ENCODE data around the gene GAD1.

Gene GAD1

DNA sequence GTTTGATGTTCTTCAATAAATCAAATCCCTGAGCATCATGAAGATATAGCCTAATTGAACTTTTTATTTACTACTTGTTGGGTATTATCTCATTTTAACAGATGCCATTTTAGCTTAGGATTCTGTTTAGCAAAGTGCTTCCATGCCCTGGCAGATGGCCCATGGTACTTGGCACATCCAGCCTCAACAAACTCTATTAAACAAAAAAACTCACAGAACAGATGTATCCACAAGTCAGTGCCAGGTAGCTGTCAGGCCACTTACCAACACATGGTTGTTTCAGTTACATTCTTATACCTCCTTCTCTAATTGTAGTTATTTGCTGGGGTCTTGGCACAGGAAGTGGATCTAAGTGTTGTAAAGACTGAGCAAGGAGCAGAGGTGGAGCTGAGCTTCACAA lies 29.6 kb downstream of the GAD1 start:
- no peak for DNase-seq (ENCODE audit: insufficient read length, low spot score)
- TF ChIP-seq, protein P1, sequence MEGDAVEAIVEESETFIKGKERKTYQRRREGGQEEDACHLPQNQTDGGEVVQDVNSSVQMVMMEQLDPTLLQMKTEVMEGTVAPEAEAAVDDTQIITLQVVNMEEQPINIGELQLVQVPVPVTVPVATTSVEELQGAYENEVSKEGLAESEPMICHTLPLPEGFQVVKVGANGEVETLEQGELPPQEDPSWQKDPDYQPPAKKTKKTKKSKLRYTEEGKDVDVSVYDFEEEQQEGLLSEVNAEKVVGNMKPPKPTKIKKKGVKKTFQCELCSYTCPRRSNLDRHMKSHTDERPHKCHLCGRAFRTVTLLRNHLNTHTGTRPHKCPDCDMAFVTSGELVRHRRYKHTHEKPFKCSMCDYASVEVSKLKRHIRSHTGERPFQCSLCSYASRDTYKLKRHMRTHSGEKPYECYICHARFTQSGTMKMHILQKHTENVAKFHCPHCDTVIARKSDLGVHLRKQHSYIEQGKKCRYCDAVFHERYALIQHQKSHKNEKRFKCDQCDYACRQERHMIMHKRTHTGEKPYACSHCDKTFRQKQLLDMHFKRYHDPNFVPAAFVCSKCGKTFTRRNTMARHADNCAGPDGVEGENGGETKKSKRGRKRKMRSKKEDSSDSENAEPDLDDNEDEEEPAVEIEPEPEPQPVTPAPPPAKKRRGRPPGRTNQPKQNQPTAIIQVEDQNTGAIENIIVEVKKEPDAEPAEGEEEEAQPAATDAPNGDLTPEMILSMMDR (IDR thresholded peaks at IDR 0.05; ENCODE audit: insufficient read depth, missing control alignments): no peak
- FAIRE-seq: no peak

DNA sequence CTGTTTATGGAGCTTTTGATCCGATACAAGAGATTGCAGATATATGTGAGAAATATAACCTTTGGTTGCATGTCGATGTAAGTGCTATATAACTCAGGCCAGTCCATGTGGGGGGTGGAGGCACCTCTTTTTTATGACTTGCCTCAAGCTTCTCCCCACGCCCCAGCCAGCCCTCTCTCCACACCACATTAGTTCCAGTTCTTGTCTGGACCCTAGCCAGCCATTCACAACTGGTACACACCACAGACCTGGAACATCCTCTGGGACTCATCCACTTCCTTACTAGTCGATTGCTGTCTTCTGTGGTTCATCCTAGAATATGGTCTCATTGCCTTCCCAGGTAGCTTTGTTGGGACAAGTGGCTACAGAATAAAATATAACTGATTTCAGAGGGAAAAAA lies 31.0 kb downstream of the GAD1 start:
- FAIRE-seq: no peak
- DNase-seq (ENCODE audit: insufficient read length, low spot score): no peak
- TF ChIP-seq, protein P1 (IDR thresholded peaks at IDR 0.05; ENCODE audit: insufficient read depth, missing control alignments): no peak

DNA sequence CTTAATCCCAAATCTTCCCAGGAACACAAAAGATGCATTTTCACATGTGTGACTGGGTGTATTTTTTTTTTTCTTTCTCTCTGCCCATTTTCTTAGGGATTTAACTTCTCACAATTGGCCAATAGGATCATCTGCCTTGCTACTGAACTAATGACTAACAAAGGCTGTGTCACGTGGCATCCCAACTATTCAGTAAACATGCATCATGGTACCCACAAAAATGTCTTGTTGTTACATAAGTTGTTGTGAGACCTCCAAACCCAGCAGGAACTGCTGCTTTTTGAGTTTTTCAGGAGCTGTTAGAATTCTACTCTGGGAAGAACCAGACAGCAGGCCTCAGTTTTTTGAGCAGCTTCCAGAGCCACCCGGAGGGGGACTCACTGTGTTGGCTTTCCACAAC lies 31.9 kb downstream of the GAD1 start:
- TF ChIP-seq, protein P1 (IDR thresholded peaks at IDR 0.05; ENCODE audit: insufficient read depth, missing control alignments): no peak
- DNase-seq (ENCODE audit: insufficient read length, low spot score): no peak
- no peak for FAIRE-seq

DNA sequence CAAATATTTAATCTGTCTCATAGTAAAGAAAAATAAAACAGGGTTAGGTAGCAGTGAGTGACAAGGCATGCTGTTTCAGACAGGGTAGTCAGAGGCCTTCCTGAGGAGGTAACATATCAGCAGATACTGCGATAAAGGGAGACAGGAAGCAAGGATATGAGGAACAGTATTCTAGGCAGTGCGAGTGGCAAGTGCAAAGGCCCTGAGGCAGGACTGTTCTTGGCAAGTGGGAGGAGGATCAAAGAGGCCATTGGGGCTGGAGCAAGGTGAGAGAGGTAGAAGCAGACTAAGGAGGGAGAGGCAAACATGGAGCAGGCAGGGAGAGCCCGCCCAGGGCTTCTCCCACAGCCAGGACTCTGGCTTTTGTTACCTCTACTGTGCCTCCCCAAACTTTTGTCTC lies 33.6 kb downstream of the GAD1 start:
- DNase-seq (ENCODE audit: insufficient read length, low spot score) (no peak), FAIRE-seq (no peak)
- TF ChIP-seq, protein P1 (IDR thresholded peaks at IDR 0.05; ENCODE audit: insufficient read depth, missing control alignments): no peak

DNA sequence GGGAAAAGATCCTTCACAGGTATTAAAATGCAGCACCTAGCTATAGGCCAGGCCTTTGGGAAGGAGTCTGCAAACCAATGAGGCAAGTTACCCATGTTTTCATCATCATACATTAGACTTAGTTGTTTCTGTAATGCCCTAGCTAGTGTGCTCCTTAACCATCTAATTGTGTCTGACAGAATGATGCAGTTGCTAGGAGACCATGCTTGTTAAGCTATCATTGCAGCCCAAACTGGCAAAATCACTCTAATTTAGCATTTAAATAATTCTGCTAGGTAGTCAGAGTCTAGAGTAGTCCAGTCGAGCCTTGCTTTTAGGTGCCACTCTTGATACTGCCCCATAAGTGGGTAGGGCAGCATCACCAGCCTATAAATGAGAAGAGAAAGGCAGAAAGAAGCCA lies 34.9 kb downstream of the GAD1 start:
- TF ChIP-seq, protein P1 (IDR thresholded peaks at IDR 0.05; ENCODE audit: insufficient read depth, missing control alignments): no peak
- DNase-seq (ENCODE audit: insufficient read length, low spot score) (no peak), FAIRE-seq (no peak)

DNA sequence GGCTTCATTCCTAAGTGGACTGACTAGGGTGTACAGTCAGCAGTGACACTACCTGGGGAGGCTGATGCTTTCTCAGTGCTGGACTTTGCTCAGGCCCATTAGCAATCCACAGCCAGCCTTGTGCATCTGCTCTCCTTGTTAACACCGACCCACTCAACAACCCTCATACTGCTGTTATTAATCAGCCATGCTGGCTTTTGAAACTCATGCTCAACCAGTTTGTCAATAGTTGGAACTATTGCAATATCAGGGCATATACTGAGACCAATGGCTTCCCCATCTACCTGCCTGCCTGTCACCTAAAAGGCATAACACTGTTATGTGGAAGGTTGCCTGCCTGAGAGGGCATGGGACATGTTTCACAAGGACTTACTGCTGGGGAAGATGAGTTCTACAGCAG lies 39.4 kb downstream of the GAD1 start:
- TF ChIP-seq, protein P1 (IDR thresholded peaks at IDR 0.05; ENCODE audit: insufficient read depth, missing control alignments): no peak
- no peak for DNase-seq (ENCODE audit: insufficient read length, low spot score)
- no peak for FAIRE-seq

DNA sequence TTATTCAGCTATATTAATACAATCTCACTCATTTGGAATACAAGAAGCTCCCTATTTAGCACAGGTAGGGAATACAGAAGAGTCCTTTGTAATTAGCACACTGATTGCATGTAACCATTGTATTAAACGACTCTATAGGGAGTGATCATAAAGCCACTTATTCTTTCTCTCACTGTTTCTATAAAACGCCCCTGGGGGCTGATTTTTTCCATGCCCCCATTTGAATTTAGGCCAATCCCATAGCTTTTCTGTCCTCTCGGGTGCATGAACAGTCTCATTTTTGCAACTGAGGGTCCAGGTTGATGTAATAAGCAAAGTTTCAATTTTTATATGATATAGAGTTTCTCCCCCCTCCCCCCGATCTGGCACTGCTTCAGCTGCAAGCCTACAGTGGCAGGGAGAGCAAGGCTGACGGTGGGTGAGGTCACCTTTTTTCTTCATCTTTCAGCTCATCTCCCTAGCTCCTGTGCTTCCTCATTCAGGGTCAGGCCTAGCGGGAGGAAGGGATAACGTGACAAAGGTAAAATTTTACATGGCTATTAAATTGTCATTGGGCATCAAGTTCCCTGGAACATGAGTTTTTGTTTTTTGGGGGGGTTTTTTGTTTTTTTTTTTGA lies 45.7 kb downstream of the GAD1 start:
- FAIRE-seq (no peak), DNase-seq (ENCODE audit: insufficient read length, low spot score) (no peak)
- TF ChIP-seq, protein P1 (IDR thresholded peaks at IDR 0.05; ENCODE audit: insufficient read depth, missing control alignments): no peak
